HuH-7.5 (cell line): ENCODE measurements around the gene GSC.
"Not testable (repeated sequence)": the region's sequence is repeated elsewhere in the genome, so short reads cannot be mapped to it uniquely, and the experiment has no call there.

Experiments
- DNase-seq: peaks from one replicate; pipeline ENCODE4 v3.0.0; 2011; ENCODE audit warnings: low spot score

Gene GSC

DNA sequence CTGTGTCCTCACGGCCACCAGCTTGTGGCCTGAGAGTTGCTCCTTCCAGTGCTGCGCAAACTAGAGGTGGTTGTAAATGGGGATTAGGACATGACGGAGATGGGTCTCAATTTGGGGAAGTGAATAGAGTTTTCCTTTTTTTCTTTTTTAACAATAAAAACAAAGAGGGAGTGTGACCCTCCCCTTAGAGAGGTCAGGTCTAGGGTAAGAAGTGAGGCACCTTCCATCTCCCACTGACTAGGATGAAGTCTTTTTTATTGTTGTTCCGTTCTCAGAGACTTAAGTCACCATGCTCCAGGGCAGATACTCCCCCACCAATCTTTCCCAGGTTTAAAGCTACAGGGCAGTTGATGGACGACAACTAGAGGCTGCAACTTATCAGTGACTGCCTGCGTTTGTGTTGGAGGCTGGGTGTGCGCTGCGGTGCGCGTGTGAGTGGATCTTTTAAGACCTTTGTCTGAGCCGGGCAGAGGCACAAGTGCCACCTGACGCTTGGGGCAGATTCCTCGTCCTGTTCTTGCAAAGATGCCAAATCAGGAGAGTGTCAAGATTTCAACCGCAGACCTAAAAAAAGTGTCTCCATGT lies 2.1 kb upstream of the GSC start:
- DNase-seq, result no peak

DNA sequence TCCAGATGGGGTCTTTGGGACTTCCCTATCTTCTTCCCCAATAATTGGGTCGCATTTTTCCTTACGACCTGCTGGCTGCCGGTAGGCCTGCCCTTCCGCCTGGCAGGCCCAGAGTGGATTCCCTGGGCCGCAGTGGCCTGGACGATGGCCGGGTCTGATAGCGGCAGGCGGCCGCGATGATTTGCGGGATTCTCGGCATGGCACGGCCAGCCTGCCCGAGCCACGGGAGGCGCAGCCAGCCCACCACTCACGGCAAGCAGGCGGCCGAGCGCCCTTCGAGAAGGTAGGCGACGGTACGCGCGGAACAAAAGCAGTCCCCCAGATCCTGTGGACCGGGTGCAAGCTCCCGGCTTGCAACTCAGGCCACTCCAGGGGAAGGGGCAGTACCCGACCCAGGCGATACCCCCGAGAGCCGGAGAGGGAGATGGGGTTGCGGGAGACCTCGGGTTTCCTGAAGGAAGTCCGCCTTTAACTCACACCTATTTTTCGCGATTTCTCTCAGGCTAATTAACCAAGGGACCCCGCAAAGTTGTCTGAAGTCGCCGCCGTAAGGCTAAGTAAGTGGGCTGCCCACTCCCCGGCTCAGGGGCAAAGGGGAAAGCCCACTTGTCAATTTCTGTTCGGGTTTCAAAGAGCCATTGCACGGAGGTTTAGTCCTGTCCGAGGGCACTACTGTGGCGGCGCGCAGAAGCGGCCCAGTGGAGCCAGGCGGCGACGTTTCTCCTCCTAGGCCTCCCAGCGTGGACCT lies 1.4 kb upstream of the GSC start:
- DNase-seq, result no peak

DNA sequence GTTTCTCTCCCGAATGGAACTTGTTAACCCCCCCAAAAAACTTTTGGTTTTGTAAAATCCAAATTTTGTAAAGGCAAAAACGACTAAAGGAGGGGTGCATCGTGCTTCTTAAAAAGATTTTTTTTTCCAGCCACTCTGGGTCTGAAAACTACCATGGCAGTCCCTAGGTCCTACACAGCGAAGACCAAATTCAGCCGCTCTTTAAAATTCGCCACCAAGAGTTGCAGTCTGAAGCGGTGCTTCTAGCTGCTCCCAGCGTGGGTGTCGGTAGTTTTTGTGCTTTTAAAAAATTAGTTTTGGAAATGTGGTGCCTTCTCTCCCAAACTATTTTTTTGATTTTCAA lies 873 bp upstream of the GSC start:
- no peak for DNase-seq

DNA sequence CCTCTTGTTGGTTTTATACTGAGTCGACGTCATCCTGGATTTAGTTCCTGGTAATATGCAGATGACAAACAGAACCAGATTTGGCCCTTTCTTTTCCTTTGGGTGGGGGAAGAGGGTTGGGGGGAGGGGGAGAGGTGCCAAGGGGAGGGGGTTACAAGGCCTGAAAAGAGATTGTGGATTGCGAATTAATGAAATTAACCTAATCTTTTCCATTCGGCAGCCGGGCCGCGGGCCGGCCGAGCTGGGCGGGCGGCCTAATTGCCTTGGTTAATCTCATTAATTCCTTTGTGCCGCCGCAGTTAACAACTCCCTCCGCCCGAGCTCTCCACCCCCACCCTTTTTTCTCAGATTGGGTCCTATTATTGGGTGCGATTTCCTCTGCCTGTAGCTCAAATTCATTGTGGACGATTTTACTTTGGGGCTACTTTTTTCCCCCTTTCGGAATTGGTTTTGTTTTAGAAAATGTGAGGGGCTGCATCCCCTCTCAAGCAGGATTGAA lies 387 bp upstream of the GSC start:
- no peak for DNase-seq

DNA sequence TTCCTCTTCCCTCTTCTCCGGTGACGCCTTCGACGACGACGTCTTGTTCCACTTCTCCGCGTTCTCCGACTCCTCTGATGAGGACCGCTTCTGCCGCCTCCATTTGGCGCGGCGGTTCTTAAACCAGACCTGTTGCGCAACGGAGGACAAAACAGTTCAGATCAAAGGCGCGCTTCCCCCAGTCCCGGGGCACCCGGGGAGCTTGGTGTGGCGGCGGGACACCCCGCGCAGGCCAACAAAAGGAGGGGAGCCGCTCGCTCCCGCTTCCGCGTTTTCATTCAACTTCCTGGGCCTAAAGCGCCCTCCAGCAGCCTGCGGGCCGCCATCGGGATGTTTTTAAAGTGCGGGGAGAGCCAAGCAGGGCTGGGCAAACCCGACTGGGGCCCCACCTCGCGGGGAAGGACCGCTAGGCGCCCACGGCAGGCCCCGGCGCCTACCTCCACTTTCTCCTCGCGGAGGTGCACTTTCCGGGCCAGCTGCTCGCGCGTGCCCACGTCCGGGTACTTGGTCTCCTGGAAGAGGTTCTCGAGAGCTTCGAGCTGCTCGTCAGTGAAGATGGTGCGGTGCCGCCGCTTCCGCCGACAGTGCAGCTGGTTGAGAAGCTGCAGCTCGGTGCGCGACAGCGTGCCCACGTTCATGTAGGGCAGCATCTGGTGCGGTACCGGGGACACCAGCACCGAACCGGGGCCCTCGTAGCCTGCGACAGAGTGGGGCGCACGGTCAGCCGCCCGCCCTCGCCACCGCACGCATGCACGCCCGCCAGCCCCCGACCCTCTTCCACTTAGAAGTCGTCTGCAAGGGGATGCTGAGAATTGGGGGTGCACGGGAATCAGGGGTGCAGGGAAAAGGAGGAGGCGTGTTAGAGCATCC lies 1.2 kb downstream of the GSC start:
- DNase-seq, result no peak

DNA sequence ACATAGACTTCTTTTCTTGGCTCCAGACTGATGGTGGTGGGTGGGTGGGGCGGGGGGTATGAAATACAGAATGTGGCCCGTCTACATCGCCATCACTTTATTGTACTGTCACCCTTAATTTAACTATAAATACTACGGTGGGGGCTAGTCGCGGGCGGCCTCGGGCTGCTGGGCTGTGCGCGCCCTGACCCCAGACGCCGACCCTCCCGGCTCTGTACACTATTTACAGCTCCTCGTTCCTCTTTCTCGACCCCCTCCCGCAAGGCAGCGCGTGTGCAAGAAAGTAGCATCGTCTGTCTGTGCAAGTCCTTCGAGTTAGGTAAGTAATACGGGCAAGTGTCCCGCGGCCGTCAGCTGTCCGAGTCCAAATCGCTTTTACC lies 1.8 kb downstream of the GSC start:
- no peak for DNase-seq

DNA sequence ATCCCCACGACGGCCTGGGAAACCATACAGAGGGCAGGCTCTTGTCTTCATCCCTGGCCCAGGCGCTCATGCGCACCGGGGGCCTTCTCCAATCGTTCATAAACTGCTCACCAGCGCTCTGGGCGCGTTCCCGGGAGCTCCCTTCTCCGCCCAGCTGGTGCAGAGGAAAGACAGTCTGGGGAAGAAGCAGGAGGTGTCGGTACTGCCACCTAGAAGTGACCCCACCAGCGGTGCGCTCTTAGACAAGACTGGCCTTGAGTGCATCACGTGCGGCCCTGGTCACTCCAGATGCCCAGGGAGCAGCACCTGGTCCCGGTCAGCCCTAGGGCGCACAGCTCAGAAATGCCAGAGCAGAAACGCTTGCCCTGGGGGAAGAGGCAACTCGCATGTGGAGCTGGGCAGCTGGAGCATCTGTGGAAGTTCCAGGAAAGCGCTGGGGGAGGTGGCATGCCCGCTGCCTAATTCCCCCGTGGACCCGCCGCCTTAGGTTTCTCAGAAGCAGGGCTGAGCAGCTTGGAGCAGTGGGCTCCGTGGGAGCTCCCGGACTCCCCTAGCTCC lies 2.5 kb downstream of the GSC start:
- DNase-seq, result no peak

DNA sequence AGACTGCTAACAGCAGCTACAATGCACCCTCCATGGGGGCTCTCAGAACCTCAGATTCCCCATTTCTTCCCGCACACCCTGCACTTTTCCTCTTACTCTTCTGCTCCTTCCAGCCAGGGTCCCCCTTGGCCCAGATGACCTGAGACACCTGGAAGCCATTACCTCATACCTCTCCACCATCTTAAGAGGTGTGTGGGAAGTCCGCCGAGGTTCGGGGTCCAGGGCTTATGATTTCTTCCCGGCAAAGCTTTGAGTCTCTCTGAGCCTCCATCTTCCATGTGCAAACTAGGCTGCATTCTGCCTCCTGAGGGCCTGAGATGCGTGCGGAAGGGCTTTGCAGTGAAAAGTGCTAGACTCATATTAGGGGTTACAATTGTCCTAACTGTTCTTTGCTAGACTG lies 5.3 kb downstream of the GSC start:
- no peak for DNase-seq

DNA sequence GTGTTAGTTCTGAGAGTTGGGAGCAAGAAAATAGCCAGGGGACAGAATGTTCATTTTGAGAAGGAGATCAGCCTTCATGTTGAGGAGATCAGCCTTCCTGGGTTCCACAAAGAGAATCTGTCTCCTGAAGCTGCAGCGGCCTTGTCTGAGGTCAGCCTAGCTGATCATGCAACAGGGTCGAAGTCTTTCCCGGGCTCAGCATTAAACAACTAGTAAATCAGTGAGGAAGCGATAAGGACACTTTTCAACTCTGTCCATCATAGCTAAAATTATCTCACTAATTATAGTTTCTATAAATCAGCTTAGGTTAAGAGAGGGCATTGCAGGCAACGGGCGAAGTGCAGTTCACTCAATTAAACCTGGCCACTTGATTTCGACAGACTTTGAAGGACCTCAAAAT lies 7.5 kb downstream of the GSC start:
- no peak for DNase-seq

DNA sequence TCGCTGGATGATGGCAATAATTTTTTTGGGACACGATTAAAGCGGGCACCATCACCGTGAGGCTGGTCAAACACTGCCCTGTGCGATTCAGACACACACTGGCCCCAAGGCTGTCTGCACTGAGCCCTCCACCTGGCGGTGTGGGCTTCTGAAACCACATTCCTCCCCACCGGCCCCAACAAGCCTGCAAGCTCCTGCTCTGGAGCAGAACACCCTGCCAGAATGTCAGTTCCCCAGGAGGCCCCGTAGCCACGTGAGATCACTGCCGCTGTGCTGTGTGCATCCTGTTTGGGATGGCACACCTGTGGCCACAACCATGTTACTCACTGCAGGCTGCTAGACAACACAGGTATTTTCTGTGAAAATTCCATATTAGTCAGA lies 7.9 kb downstream of the GSC start:
- no peak for DNase-seq

DNA sequence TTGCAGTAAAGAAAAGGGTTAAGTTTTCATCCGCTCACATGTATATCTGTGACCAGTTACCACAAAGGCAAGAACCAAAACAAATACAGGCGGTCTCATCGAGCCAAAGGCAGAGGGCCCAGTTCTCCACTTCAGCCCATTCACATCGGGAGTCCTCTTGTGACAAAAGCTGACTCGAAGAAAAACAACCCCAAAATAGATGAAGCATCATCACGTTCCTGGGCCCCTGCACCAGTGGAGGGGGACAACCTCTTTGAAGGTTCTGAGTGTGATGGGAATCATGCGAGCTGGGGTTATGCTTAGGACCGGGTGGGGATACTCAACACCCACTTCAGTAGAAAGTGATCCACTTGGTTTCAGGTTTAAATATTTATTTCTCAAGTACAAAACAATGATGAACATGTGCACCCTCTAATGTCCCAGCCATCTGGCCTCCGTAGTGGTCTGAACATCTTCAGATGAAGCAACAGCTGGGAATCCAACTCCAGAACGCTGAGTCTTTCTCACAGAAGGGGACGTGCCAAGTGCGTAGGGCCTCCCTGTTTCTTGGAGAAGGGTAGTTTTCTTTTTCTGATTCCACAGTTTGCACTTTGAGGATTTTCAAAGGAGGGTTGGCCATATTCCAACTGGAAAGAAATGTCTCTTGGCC lies 8.4 kb downstream of the GSC start:
- DNase-seq, result no peak

DNA sequence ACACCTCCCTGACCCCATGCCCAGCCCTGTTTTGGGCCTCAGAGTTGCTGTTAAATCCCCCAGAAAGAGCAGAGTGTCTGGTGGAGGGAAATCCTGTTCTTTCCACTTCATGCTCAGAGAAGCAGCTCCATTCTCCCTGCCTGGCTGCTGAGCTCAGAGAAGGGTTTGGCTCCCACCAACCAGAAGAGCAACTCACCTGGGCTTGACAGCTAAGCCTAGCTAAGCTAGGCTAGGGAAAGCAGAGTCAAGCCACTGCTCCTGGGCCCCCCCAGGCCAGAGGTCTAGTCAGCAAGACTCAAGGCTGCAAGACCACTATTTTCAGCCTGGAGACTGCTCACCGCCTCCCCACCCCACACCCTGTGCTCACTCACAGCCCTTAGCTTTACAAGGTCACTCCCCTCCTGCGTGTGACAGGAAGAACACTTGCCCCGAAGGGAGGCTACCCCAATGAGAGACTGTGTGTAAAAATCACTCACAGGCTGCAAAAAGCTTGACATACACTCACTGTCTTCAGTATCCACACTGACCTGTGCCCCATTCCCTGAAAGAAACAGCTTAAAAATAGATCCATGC lies 13.5 kb downstream of the GSC start:
- DNase-seq, result no peak

DNA sequence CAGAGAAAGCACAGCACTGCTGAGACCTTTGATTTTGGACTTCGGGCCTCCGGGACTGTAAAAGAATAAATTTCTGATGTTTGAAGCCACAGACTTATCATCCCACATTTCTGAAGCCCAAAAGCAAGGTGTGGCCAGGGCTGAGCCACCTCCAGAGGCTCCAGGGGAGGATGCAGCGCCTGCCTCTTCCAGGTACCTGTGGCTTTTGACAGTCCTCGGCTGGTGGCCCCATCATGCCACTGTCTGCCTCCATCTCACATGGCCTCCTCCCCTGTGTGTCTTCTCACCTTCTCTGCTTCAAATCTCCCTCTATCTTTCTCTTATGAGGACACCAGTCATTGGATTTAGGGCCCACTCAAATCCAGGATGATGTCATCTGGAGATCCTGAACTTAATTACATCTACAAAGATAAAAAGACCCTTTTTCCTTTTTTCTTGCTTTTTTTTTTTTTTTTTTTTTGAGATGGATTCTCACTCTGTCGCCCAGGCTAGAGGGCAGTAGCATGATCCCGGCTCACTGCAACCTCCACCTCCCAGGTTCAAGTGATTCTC lies 15.4 kb downstream of the GSC start:
- DNase-seq, result no peak

DNA sequence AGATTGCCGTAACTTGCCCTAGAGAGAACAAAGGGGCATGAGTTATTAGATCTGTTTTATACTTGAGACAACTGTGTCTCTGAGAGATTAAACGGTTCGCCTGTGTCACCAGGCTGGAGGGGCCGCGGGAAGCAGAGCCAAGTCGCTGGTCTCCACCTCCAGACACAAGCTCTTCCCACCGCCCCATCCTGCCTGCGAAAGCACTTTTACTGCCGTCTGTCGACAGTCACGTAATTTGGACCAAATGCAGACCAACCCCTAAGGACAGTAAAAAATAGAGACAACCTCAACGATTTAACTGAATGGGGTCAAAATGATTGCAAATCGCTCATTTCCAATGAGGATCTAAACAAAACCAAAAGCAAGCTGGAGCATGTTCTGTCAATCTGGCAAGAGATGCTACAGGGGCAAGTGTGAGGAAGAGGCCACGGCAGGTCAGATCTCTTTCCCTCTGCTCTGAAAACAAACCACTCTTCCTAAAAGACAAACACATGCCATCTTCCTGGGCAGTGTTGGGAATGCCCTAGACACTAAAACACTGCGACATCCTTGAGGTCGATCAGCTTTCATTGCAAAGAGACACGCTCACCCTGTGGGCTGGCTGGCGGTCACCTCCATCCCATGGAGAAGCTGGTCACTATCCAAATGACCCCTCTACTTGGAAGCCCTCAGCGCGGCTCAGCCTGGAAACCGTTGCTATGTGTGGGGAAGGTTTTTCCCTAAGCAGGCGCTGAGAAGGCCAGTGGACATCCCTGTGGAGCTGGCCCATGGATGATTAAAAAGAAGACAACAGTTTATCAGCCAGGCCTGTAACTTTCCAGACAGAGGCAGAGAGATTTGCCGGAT lies 17.1 kb downstream of the GSC start:
- DNase-seq, result no peak

DNA sequence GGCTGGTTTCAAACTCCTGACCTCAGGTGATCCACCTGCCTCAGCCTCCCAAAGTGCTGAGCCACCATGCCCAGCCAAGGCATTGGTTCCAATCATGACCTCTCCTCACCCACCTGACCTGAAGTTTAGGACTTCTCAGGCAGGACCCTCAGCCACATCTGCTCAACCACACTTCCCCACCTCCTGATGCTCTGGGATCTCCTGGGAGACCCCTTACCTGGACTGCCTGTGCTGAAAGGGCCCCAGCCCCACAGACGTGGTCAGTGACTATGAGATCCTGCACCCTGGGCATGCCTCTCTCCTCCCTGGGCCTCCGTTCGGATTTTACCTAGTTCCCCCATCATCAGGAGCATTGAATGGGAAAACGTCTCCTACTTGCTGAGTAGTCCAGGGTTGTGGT lies 18.0 kb downstream of the GSC start:
- DNase-seq, result no peak

DNA sequence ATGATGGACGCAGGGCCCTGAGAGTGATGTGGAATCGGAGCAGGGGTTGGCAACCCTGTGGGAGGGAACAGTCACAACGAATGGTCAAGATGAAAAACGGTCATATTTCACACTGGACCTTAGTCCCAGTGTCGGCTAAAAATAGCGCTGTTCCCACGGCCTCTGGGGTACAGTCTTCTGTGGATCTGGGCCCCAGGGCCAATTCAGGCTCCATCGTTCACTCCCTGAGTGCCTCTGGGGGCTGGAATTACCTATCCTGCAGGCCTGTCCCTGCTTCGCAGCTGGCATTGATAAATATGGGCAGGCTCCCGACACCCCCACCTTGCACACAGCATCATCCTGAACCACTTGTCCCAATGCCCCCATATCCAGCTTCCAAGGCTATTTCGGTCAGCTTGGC lies 18.6 kb downstream of the GSC start:
- DNase-seq, result no peak

DNA sequence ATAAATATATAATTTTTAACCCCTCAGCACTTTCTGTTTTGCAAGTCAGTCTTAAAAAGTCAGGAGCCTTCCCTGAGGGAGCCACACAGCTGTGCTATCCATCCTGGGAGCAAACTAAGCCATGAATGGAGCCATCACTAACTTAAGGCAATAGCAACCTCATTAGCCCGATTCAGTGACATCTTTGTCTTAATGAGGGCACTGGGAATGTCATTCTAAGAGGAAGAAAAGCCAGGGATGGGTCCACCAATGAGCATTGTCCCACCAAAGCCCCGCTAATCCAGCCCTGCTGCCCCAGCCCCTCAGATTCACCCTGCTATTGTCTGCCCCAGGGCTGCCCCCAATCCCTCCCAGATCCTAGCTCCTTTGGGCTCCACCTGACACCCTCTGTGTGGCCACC lies 19.5 kb downstream of the GSC start:
- DNase-seq, result no peak

DNA sequence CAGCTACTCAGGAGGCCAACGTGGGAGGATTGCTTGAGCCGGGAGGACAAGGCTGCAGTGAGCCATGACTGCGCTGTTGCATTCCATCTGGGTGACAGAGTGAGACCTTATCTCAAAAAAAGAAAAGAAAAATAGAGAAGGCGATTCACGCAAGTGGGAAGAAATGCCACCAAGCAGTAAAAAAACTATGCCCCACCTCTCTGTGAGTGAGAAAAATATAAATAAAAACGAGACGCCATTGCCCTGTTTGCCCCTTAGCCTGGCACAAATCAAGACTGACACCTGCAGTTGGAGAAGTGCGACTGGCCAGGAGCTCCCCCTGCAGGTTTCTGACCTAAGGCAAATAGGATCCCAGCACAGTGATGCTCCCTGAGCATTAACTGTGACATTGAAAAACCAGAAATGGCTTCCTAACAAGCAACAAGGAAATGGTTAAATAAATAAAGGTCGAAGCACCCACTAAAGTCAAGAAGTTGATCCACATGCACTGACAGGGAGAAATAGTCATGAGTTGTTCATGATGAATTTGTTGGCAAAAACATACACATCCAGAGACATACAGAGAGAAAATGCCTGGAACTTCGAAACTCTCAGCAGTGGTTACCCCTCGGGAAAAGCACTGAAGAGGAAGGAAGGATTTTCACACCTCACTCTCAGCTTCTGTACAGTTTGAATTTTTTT lies 21.1 kb downstream of the GSC start:
- peak; percentile 44 for DNase-seq

DNA sequence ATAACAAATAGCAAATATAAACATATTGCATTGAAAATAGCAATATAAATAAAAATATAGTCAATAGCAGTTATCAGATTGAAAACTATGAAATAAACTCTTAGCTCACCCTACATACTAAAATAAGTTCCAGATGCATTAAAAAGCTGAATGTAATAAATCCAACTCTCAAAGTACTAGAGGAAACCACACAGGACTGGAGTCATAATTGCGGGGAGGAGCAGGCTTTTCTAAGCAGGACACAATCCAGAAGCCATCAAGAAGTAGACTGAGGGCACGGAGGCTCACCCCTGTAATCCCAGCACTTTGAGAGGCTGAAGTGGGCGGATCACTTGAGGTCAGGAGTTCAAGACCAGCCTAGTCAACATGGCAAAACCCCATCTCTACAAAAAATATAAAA lies 22.2 kb downstream of the GSC start:
- DNase-seq, result no peak

DNA sequence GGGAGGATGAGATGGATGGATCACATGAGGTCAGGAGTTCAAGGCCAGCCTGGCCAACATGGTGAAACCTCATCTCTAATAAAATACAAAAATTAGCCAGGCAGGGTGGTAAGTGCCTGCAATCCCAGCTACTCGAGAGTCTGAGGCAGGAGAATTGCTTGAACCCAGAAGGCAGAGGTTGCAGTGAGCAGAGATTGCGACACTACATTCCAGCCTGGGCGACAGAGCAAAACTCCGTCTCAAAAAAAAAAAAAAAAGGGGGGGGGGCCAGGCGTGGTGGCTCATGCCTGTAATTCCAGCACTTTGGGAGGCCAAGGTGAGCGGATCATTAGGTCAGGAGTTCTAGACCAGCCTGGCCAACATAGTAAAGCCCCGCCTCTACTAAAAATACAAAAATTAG lies 22.8 kb downstream of the GSC start:
- DNase-seq, result not testable (repeated sequence)
